Measurements from ENCODE around the gene PCBP3. TPM values are rescaled to one million over a fixed set of nuclear protein-coding genes. Genes with fewer than 3 reads are reported as not detected.

The PCBP3 gene
- total RNA-seq, 1 donor = 1.1 TPM

DNA sequence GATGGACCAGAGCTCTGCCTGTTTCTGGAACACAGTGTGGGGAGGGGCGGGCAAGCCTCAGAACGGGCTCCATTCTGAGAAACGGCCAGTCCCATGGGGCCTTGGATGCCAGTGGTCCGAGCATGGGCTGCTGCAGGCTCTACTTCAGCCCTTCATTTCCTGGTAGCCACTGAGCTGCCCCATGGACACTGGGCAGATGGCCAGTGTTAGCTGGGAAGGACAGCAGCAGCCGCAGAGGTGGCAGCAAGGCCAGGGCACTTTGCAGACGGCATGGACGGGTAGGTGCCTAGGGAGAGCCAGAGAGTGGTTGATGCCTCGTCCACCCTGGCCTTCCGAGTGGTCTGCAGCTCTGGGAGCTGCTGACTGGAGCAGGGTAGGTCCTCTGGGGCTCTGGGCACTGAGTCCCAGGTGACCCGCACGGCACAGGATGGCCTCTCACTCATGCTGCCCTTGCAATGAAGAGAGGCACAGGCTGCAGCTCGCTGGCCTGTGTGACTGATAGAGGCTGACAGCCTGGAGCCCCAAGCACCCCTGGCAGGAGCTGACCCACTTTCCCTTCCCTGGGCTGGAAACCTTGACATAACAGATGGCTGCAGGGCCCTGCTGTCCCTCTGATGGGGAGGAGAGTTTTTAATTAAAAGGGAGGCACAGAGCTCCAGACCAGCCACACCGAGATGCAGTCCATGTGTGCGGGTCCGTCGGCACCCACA is 250.4 kb downstream of the PCBP3 start:
- no peak overlapping the region for H3K4me3 ChIP-seq (ENCODE audit: insufficient read depth, low read length)
- TF ChIP-seq, protein P1, sequence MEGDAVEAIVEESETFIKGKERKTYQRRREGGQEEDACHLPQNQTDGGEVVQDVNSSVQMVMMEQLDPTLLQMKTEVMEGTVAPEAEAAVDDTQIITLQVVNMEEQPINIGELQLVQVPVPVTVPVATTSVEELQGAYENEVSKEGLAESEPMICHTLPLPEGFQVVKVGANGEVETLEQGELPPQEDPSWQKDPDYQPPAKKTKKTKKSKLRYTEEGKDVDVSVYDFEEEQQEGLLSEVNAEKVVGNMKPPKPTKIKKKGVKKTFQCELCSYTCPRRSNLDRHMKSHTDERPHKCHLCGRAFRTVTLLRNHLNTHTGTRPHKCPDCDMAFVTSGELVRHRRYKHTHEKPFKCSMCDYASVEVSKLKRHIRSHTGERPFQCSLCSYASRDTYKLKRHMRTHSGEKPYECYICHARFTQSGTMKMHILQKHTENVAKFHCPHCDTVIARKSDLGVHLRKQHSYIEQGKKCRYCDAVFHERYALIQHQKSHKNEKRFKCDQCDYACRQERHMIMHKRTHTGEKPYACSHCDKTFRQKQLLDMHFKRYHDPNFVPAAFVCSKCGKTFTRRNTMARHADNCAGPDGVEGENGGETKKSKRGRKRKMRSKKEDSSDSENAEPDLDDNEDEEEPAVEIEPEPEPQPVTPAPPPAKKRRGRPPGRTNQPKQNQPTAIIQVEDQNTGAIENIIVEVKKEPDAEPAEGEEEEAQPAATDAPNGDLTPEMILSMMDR (IDR thresholded peaks at IDR 0.05; ENCODE audit: extremely low read depth, low read depth, low read length) = no peak
- no peaks in the 10 kb centered on the region for H3K9me3 ChIP-seq (ENCODE audit: low read depth, low read length)
- H3K79me2 ChIP-seq (ENCODE audit: insufficient read depth, low read length) = no peaks in the 10 kb centered on the region
- H3K36me3 ChIP-seq (ENCODE audit: insufficient read depth, low read length) = no peaks in the 10 kb centered on the region
- peak overlapping the region; percentile 32 for H3K4me2 ChIP-seq (ENCODE audit: insufficient read depth, low read length)
- peaks cover 6% of the 10 kb centered on the region for H4K20me1 ChIP-seq (ENCODE audit: insufficient read depth, low read length)
- H3K4me1 ChIP-seq (ENCODE audit: insufficient read depth, low read length) = peaks cover 10% of the 10 kb centered on the region
- H3K27ac ChIP-seq (ENCODE audit: low read depth, low read length) = no peak overlapping the region
- no peak for DNase-seq (ENCODE audit: insufficient read length, low spot score, missing footprints)
- peaks cover 27% of the 10 kb centered on the region for H3K27me3 ChIP-seq (ENCODE audit: insufficient read depth, low read length)
- H2AFZ ChIP-seq (ENCODE audit: low read length) = no peak overlapping the region

DNA sequence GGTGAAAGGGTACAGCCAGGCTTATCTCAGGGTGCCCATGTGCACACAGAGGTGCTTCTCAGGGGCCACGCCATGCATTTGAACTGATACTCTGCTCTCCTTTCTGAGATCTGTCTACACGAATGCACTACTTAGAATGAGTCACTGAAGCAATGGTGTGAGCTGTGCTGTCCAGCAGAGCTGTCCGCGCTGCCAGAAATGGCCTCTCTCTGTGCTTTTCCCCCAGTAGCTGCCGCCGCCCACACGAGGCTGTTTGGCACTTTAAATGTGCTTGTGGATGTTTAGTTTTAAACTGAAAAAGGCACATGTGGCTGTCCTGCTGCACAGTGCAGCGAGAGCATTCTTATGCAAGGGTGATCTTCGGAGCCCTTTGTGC is 250.9 kb downstream of the PCBP3 start:
- no peak overlapping the region for H3K27ac ChIP-seq (ENCODE audit: low read depth, low read length)
- H4K20me1 ChIP-seq (ENCODE audit: insufficient read depth, low read length) = peaks cover 6% of the 10 kb centered on the region
- H2AFZ ChIP-seq (ENCODE audit: low read length) = no peak overlapping the region
- TF ChIP-seq, protein P1 (IDR thresholded peaks at IDR 0.05; ENCODE audit: extremely low read depth, low read depth, low read length) = no peak
- H3K79me2 ChIP-seq (ENCODE audit: insufficient read depth, low read length) = no peaks in the 10 kb centered on the region
- peaks cover 23% of the 10 kb centered on the region for H3K27me3 ChIP-seq (ENCODE audit: insufficient read depth, low read length)
- no peaks in the 10 kb centered on the region for H3K36me3 ChIP-seq (ENCODE audit: insufficient read depth, low read length)
- H3K4me1 ChIP-seq (ENCODE audit: insufficient read depth, low read length) = peaks cover 10% of the 10 kb centered on the region
- peak overlapping the region; percentile 32 for H3K4me2 ChIP-seq (ENCODE audit: insufficient read depth, low read length)
- H3K4me3 ChIP-seq (ENCODE audit: insufficient read depth, low read length) = no peak overlapping the region
- peak; percentile 99 for DNase-seq (ENCODE audit: insufficient read length, low spot score, missing footprints)
- H3K9me3 ChIP-seq (ENCODE audit: low read depth, low read length) = no peaks in the 10 kb centered on the region

DNA sequence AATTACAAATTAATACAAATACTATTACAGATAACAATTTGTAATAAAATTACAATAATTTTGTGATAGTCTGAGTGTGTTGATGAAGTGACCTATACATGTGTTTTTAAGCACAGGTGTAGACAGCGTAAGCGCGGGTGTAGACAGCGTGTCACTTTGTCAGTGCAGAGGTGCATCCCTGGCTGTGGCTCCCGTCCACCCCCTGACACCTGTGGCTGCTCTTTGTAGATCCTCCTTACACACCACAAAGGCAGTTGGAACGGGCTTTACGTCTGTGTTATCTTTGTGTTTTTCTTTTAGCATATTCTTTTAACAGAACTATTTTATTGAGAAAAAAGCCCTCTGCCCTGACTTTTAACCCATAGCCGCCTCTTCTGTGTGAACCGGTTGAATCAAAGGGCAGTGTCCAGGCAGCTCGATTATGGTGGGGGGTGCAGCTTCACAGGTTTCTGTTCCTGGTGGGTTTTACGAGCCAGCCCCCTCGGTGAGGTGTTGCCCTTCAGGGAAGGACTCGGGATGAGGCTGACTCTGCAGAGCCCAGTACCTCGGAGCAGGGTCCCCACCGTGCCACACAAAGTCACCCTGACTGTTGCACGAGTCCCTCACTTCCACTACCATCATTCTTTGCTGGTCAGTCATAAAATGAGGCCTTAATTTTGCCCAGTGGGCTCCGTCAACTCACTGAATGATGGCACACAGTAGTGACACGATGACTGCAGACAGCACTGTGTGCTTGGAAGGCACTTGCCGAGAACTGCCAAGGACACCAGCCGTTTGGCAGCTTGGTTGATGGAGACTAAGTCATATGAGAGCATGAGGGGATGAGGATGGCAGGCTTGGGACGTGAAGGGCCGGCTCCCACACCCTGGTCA is 251.6 kb downstream of the PCBP3 start:
- H3K36me3 ChIP-seq (ENCODE audit: insufficient read depth, low read length) = no peaks in the 10 kb centered on the region
- TF ChIP-seq, protein P1 (IDR thresholded peaks at IDR 0.05; ENCODE audit: extremely low read depth, low read depth, low read length) = no peak

More for the DNA sequence above, 251.6 kb downstream of the PCBP3 start:
- Histone ChIP-seq H3K9me3 (ENCODE audit: low read depth, low read length) (no peaks in the 10 kb centered on the region), H3K4me1 (ENCODE audit: insufficient read depth, low read length) (peaks cover 10% of the 10 kb centered on the region), H3K27ac (ENCODE audit: low read depth, low read length) (no peak overlapping the region), H3K4me3 (ENCODE audit: insufficient read depth, low read length) (no peak overlapping the region), H4K20me1 (ENCODE audit: insufficient read depth, low read length) (peaks cover 6% of the 10 kb centered on the region), H3K79me2 (ENCODE audit: insufficient read depth, low read length) (no peaks in the 10 kb centered on the region), H3K4me2 (ENCODE audit: insufficient read depth, low read length) (peak overlapping the region; percentile 32), H2AFZ (ENCODE audit: low read length) (no peak overlapping the region), H3K27me3 (ENCODE audit: insufficient read depth, low read length) (peaks cover 16% of the 10 kb centered on the region)
- DNase-seq (ENCODE audit: insufficient read length, low spot score, missing footprints) = no peak
